ENCODE results near the gene ATF6. TPM values are rescaled to one million over a fixed set of nuclear protein-coding genes. Genes with fewer than 3 reads are reported as not detected.
A peak's percentile ranks its signal among the peaks of the same experiment; 100 is the strongest.

The ATF6 gene
- total RNA-seq, 2 experiments from 2014 or later: 20.8 to 23.0 TPM

DNA sequence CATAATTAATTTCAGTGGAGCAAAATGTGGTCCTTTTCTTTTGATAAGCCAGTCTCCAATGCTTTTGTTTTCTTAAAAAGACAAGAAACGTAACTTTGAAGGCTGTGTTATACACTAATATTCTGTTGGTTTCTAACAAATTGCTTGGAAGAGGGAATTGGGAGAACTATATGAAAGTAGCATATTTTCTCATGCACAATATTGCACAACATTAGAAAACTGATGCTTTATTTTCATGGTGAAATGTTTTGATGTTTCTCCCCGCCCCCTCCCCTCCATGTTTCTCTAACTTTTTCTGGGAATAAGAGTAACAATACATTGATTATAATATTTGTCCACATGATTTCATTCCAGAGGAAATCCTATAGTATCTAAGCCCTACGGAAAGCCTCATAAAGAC, 142.1 kb downstream of the ATF6 start:
- Mint-ChIP-seq H3K9me3 (no peaks in the 10 kb centered on the region), H3K4me1 (ENCODE audit: low read depth) (peaks cover 27% of the 10 kb centered on the region), H3K4me3 (no peak overlapping the region), H3K27me3 (no peaks in the 10 kb centered on the region), H3K27ac (no peak overlapping the region), H3K36me3 (peaks cover 8% of the 10 kb centered on the region)
- no peak for DNase-seq
- CTCF ChIA-PET: no interaction called here
- POLR2A ChIA-PET: no interaction called here
- intact Hi-C loops (cut with micrococcal nuclease): loop anchor here (10.0 kb wide), 1 partner anchor 487 kb away; no protein-coding TSS in a partner anchor

DNA sequence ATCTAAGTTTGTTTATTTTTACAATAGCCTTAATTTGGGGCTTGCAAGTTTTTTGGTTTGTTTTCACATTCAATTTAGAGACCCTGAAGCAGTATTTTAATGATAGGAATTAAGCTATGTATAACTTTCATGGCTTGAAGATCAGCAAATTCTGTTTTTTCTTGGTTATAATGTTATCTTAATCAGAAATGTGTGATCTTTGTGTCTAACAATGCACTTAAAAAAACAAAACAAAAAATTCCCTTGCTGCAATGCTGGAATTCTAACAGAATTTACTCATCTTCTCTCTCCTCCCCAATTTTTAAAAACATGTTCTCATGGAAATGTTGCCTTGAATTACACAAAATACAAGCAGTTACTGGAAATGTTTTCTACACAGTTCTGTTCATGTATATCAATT, 144.5 kb downstream of the ATF6 start:
- no peak for DNase-seq
- H3K9me3 Mint-ChIP-seq: no peaks in the 10 kb centered on the region
- peaks cover 15% of the 10 kb centered on the region for H3K4me1 Mint-ChIP-seq (ENCODE audit: low read depth)
- CTCF ChIA-PET: interaction anchor here (2.5 kb wide), 1 partner anchor 118 kb away, joined by 9 read pairs; no protein-coding TSS in a partner anchor
- intact Hi-C loops (cut with micrococcal nuclease): loop anchor here (5.0 kb wide), 2 partner anchors 37 to 112 kb away; partner anchors contain the start of gene OLFML2B
- H3K36me3 Mint-ChIP-seq: peaks cover 8% of the 10 kb centered on the region
- POLR2A ChIA-PET: no interaction called here
- H3K27ac Mint-ChIP-seq: no peak overlapping the region
- H3K27me3 Mint-ChIP-seq: no peaks in the 10 kb centered on the region
- H3K4me3 Mint-ChIP-seq: no peak overlapping the region

DNA sequence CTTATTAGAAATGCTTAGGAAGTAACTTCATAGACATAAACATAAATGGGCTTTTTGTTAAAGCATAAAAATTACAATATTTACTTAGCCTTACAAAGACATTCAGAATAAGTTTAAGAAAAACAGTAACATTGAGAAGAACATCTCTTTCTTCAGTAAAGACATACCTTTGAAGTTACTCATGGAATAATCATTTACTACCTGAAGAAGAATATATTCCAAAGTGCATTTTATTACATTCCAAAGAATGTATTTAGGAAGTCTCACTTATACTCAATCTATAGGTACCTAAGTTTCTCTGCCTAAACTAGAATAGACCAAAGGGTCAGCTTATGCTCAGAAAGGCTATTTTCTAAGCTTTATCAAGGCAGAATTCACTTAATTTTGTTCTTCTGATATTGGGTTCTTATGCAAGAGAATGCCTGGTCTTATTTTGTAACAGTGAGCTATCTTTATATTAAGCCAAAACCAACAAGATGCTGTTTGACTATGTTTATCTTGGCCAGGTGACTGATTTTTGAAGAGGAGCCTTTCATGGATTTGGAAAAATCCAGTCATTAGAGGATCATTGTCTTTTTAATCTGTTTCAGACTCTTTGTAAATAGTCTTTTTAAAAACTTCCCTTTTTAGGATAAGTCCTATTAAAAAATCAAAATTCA, 147.5 kb downstream of the ATF6 start:
- no peak for DNase-seq
- CTCF ChIA-PET: interaction anchor here (0.6 kb wide), 2 partner anchors 22 to 280 kb away, joined by 3 to 4 read pairs; no protein-coding TSS in a partner anchor
- no peak overlapping the region for H3K27ac Mint-ChIP-seq
- POLR2A ChIA-PET: no interaction called here
- intact Hi-C loops (cut with micrococcal nuclease): loop anchor here (2.0 to 5.0 kb wide), 4 partner anchors 21 to 121 kb away; partner anchors contain the start of gene OLFML2B
- no peaks in the 10 kb centered on the region for H3K9me3 Mint-ChIP-seq
- H3K4me3 Mint-ChIP-seq: no peak overlapping the region
- peaks cover 14% of the 10 kb centered on the region for H3K4me1 Mint-ChIP-seq (ENCODE audit: low read depth)
- peaks cover 8% of the 10 kb centered on the region for H3K36me3 Mint-ChIP-seq
- no peaks in the 10 kb centered on the region for H3K27me3 Mint-ChIP-seq

DNA sequence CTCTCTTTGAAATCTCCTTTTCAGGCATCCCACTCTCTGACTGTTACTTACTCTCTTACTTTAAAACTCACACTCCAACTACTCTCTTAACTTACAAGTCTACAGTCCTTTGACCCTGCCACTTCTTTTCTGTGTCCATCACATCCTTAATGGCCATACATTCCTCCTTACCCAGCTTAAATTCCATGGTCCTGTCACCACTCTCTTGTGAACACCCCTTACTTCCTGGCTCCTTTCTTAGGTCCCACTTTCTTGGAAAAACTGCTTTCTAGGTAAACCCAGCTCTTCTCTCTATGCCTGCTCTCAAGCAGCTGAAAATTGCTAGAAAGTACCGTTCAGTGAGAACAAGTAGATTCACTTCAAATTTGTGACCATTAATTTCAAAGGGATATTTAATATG, 148.5 kb downstream of the ATF6 start:
- H3K27me3 Mint-ChIP-seq: no peaks in the 10 kb centered on the region
- H3K4me1 Mint-ChIP-seq (ENCODE audit: low read depth): peaks cover 24% of the 10 kb centered on the region
- intact Hi-C loops (cut with micrococcal nuclease): loop anchor here (2.0 to 5.0 kb wide), 4 partner anchors 20 to 122 kb away; partner anchors contain the start of gene OLFML2B
- peaks cover 9% of the 10 kb centered on the region for H3K36me3 Mint-ChIP-seq
- no peak for DNase-seq
- ChIA-PET POLR2A (interaction anchor here (1.5 kb wide), 1 partner anchor 8 kb away, joined by 6 read pairs; no protein-coding TSS in a partner anchor), CTCF (interaction anchor here (1.1 kb wide), 1 partner anchor 9 kb away, joined by 6 read pairs; no protein-coding TSS in a partner anchor)
- H3K9me3 Mint-ChIP-seq: no peaks in the 10 kb centered on the region
- no peak overlapping the region for H3K4me3 Mint-ChIP-seq
- no peak overlapping the region for H3K27ac Mint-ChIP-seq

DNA sequence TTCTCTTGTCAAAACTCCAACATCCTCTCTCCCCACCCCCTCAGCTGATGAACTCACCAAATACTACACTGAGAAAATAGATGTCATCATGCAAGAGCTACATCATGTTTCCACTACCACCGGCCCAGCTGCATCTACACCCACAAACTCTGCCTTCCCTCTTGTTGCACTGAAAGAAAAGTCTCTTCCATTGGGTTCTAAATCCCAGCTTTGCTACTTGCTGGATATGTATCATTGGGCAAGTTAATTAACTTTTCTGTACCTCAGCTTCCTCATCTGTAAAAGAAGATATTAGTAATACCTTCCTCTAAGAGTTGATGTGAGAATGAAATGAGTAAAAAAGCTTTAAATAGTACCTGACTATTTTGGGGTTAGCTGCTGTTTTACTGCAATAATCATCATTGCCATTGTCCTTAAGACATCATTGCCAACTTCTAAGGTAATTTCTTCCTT, 149.0 kb downstream of the ATF6 start:
- H3K36me3 Mint-ChIP-seq: peaks cover 12% of the 10 kb centered on the region
- H3K4me3 Mint-ChIP-seq: no peak overlapping the region
- H3K27ac Mint-ChIP-seq: no peak overlapping the region
- intact Hi-C loops (cut with micrococcal nuclease): loop anchor here (1.0 to 2.0 kb wide), 3 partner anchors 20 to 122 kb away; no protein-coding TSS in a partner anchor
- ChIA-PET POLR2A (interaction anchor here (0.6 to 1.5 kb wide), 3 partner anchors 9 to 122 kb away, joined by 3 to 6 read pairs (median 4); no protein-coding TSS in a partner anchor), CTCF (interaction anchor here (0.6 to 1.3 kb wide), 3 partner anchors 10 to 93 kb away, joined by 3 to 6 read pairs (median 3); no protein-coding TSS in a partner anchor)
- peaks cover 22% of the 10 kb centered on the region for H3K4me1 Mint-ChIP-seq (ENCODE audit: low read depth)
- no peaks in the 10 kb centered on the region for H3K27me3 Mint-ChIP-seq
- peak; percentile 60 for DNase-seq
- no peaks in the 10 kb centered on the region for H3K9me3 Mint-ChIP-seq

DNA sequence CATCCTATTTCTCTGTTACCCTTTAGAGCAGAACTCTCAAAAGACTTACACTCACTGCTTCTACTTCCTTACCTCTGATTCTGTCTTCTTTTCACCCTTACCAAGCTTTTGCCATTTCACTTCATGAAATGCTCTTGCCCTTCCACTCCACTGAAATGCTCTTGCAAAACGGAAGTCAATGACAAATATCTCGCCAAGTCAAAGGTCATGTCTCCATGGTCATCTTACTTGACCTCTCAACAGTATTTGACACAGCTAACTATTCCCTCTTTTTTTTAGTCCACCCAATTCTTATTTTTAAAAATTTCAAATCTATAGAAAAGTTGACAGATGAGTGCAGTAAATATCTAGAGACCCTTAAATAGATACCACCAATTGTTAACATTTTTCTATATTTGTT, 149.9 kb downstream of the ATF6 start:
- no peak overlapping the region for H3K27ac Mint-ChIP-seq
- DNase-seq: no peak
- peaks cover 14% of the 10 kb centered on the region for H3K36me3 Mint-ChIP-seq
- intact Hi-C loops (cut with micrococcal nuclease): loop anchor here (1.0 to 2.0 kb wide), 3 partner anchors 19 to 123 kb away; no protein-coding TSS in a partner anchor
- H3K4me1 Mint-ChIP-seq (ENCODE audit: low read depth): peaks cover 21% of the 10 kb centered on the region
- H3K9me3 Mint-ChIP-seq: no peaks in the 10 kb centered on the region
- POLR2A ChIA-PET: no interaction called here
- CTCF ChIA-PET: interaction anchor here (1.3 kb wide), 1 partner anchor 14 kb away, joined by 3 read pairs; no protein-coding TSS in a partner anchor
- H3K27me3 Mint-ChIP-seq: no peaks in the 10 kb centered on the region
- H3K4me3 Mint-ChIP-seq: no peak overlapping the region

DNA sequence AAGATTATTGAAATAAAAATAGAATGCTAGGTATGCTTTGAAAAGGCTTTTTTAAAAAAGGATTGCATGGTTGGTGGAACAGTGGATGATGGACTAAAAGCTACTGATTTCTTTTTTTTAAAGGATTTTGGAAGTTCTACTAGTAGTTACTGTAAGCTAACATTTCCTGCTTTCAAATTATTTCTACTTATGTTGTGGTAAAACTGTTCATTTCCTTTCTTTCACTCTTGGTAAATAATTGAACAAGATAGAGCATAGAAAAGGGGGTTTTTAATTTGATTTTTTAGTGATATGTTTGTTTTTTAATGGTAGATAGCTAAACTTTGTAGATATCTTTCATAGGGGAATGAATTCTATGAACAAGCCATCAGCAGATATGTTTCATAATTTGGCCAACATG, 153.1 kb downstream of the ATF6 start:
- peak overlapping the region; percentile 15 for H3K27ac Mint-ChIP-seq
- ChIA-PET CTCF (no interaction called here), POLR2A (no interaction called here)
- H3K4me1 Mint-ChIP-seq (ENCODE audit: low read depth): peaks cover 16% of the 10 kb centered on the region
- no peaks in the 10 kb centered on the region for H3K9me3 Mint-ChIP-seq
- H3K27me3 Mint-ChIP-seq: no peaks in the 10 kb centered on the region
- intact Hi-C loops (cut with micrococcal nuclease): no loop called here
- no peak overlapping the region for H3K4me3 Mint-ChIP-seq
- no peak for DNase-seq
- H3K36me3 Mint-ChIP-seq: peaks cover 22% of the 10 kb centered on the region

DNA sequence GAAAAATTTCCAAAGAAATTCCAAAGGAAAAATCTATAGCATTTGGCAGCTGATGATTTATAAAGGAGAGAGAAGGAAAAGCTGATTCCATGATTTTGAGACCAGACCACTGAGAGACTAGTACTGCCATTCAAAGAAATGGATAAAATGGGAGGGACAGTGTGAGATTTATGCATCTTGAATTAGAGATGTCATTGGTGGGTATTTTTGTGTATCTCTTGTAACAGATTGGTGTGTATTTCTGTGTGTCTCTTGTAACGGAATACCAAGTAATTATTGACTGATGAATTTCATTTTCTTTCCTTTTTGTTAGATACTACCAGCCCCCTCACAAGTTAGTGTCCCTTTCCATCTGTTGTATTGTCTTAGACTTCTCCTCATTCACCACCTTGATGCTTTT, 155.4 kb downstream of the ATF6 start:
- intact Hi-C loops (cut with micrococcal nuclease): no loop called here
- POLR2A ChIA-PET: no interaction called here
- H3K27me3 Mint-ChIP-seq: no peaks in the 10 kb centered on the region

DNA sequence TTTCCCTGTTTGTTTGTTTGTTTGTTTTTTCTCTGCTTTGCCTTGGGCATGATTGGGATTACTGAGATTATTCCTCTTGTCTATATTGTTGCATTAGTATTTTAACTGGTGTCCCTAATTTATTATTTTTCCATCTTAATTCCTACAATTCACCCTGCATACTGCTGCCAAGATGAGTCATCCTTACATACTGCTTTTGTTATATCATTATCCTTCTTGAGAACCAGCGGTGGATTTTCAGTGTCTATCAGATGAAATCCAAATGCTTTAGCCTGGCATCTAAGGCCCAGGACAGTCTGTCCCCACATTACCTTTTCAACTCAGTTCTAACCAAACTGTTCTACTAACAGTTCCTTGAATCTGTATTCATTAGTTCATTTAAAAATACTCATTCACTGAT, 155.9 kb downstream of the ATF6 start:
- H3K36me3 Mint-ChIP-seq: peaks cover 32% of the 10 kb centered on the region
- intact Hi-C loops (cut with micrococcal nuclease): no loop called here
- H3K4me1 Mint-ChIP-seq (ENCODE audit: low read depth): peaks cover 16% of the 10 kb centered on the region
- H3K27me3 Mint-ChIP-seq: no peaks in the 10 kb centered on the region
- DNase-seq: no peak
- POLR2A ChIA-PET: no interaction called here
- H3K27ac Mint-ChIP-seq: no peak overlapping the region
- H3K4me3 Mint-ChIP-seq: no peak overlapping the region
- CTCF ChIA-PET: no interaction called here
- H3K9me3 Mint-ChIP-seq: no peaks in the 10 kb centered on the region

More for the DNA sequence above, 155.4 kb downstream of the ATF6 start:
- Mint-ChIP-seq H3K36me3 (peaks cover 31% of the 10 kb centered on the region), H3K4me1 (ENCODE audit: low read depth) (peaks cover 16% of the 10 kb centered on the region), H3K27ac (no peak overlapping the region), H3K9me3 (no peaks in the 10 kb centered on the region), H3K4me3 (no peak overlapping the region)
- DNase-seq: no peak
- CTCF ChIA-PET: no interaction called here

DNA sequence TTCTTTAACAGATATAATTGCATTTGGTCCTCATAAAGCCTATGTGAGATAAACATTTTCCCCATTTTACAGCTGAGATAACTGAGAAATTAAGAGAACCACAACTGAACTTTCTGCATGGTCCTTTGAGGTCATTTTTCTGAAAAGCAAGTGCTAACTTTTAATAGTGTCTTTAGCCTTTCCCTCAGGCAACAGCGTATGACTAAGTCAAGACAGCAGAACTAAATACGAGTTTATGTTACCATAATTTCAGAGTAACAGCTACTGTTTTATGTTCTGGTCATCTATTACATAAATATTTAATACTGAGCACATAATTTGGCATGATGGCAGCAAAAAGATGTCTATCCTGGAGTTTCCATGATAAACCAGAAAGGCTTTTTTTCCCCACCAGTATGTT, 161.9 kb downstream of the ATF6 start:
- ChIA-PET CTCF (no interaction called here), POLR2A (no interaction called here)
- intact Hi-C loops (cut with micrococcal nuclease): no loop called here
- no peak for DNase-seq
- no peak overlapping the region for H3K4me3 Mint-ChIP-seq
- H3K27ac Mint-ChIP-seq: no peak overlapping the region
- H3K36me3 Mint-ChIP-seq: peaks cover 18% of the 10 kb centered on the region
- no peaks in the 10 kb centered on the region for H3K9me3 Mint-ChIP-seq
- H3K4me1 Mint-ChIP-seq (ENCODE audit: low read depth): peaks cover 6% of the 10 kb centered on the region
- H3K27me3 Mint-ChIP-seq: no peaks in the 10 kb centered on the region

DNA sequence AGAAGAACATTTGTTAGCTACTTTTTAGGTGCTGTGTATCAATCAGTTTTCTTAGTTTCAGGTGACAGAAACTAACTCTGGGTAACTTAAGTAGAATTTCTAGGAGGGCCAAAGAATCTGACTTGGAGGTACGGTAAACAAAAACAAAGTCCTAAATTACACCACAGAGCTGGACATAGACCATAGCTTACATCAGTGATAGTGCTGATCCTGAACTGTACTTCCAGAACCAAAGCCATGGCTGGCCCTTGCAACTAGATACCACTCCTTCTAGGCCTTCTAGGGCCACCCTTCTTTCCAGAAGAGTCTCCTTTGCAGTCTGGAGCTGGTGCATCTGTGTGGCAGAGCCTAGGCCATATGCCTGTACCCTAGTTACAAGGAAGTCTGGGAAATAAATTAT, 163.0 kb downstream of the ATF6 start:
- POLR2A ChIA-PET: no interaction called here
- Mint-ChIP-seq H3K4me1 (ENCODE audit: low read depth) (peaks cover 15% of the 10 kb centered on the region), H3K27me3 (no peaks in the 10 kb centered on the region), H3K4me3 (no peak overlapping the region), H3K9me3 (no peaks in the 10 kb centered on the region), H3K27ac (no peak overlapping the region), H3K36me3 (peaks cover 13% of the 10 kb centered on the region)
- DNase-seq: no peak
- CTCF ChIA-PET: interaction anchor here (0.5 kb wide), 1 partner anchor 35 kb away, joined by 3 read pairs; no protein-coding TSS in a partner anchor
- intact Hi-C loops (cut with micrococcal nuclease): no loop called here

DNA sequence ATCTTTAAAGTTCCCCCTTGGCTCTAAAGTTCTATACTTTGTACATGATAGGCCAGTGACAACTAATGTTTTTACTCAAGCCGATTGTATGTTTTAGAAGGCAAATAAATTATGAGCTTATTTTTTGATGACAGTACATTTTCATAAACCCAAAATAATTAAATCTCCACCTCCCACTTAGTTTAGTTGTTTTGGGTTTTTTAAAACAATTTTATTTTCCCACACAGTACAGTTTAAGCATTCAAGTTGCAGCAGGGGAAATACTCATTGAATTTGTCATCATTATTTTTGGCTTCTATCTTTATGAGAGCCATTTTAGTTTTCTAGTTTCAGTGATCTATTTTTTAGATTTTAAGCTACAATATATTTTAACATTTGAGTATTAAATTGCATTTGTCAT, 163.9 kb downstream of the ATF6 start:
- Mint-ChIP-seq H3K4me3 (no peak overlapping the region), H3K27ac (no peak overlapping the region), H3K27me3 (no peaks in the 10 kb centered on the region), H3K9me3 (no peaks in the 10 kb centered on the region), H3K4me1 (ENCODE audit: low read depth) (peaks cover 24% of the 10 kb centered on the region), H3K36me3 (peaks cover 10% of the 10 kb centered on the region)
- intact Hi-C loops (cut with micrococcal nuclease): no loop called here
- POLR2A ChIA-PET: no interaction called here
- CTCF ChIA-PET: interaction anchor here (1.0 kb wide), 1 partner anchor 24 kb away, joined by 3 read pairs; no protein-coding TSS in a partner anchor
- no peak for DNase-seq

Data from activated CD4-positive, alpha-beta memory T cell treated with anti-CD3 and anti-CD28 coated beads for 36 hours (primary cell).